ENCODE data around the gene KNOP1. TPM values are rescaled to one million over a fixed set of nuclear protein-coding genes. Genes with fewer than 3 reads are reported as not detected.

KNOP1 gene
- total and polyA plus RNA-seq, 2 of the 4 experiments (the other 2 are of a cell fraction): 7.0 to 8.4 TPM

GRCh38 chr16:19683453-19684236, 34.4 kb downstream of the KNOP1 start:
- WGBS, 2 experiments (ENCODE audit: extremely low coverage in 2 of 2, insufficient read length in 1 of 2): 100% methylated on average over 1 of the region's 6 CpGs; no CpG with 5 or more reads in 1 of the 2 experiments
- CTCF ChIA-PET: no interaction called here
- no TSS peak for BruUV-seq (replicated peaks)

More at GRCh38 chr16:19683453-19684236, 34.4 kb downstream of the KNOP1 start:
- peaks cover 0 to 3% of the 10 kb centered on the region in 2 experiments; a peak in 2 of 4 replicates for H3K79me1 ChIP-seq (ENCODE audit: low read depth in 1 of 2, low read length in 2 of 2)
- no peak overlapping the region for H3K23ac ChIP-seq (ENCODE audit: low read depth, low read length)
- H3K27ac ChIP-seq (ENCODE audit: insufficient read depth, low read length): no peak overlapping the region
- no peak overlapping the region for H2BK120ac ChIP-seq (ENCODE audit: low read depth, low read length)
- in situ Hi-C loops (cut with MboI; ENCODE audit: low sequenced_read_pairs) (no loop called here), intact Hi-C loops (cut with micrococcal nuclease) (no loop called here), dilution Hi-C loops (cut with HindIII; ENCODE audit: low sequenced_read_pairs, unreplicated experiment) (no loop called here)
- H2AK9ac ChIP-seq (replicated peaks; ENCODE audit: low read depth, low read length, poor library complexity): no peak overlapping the region
- H3K9me3 ChIP-seq (ENCODE audit: control insufficient read depth, insufficient read depth, low read length): peaks cover 2% of the 10 kb centered on the region
- H3K36me3 ChIP-seq (ENCODE audit: control insufficient read depth, insufficient read depth, low read length): peaks cover 44% of the 10 kb centered on the region
- H2BK5ac ChIP-seq (ENCODE audit: low read depth, low read length, poor library complexity, severe bottlenecking): no peak overlapping the region
- no peak overlapping the region for H3K14ac ChIP-seq (replicated peaks; ENCODE audit: low read depth, low read length)
- no peak for ATAC-seq (ENCODE audit: low read depth)
- no peak for DNase-seq
- H2BK20ac ChIP-seq (ENCODE audit: low read depth, low read length): no peak overlapping the region
- no peak overlapping the region for H4K5ac ChIP-seq (ENCODE audit: low read depth, low read length)
- H3K4ac ChIP-seq (ENCODE audit: low read depth, low read length): no peak overlapping the region
- no peaks in the 10 kb centered on the region for H4K20me1 ChIP-seq (ENCODE audit: insufficient read depth, low read length)
- no peak overlapping the region for H4K8ac ChIP-seq (ENCODE audit: low read depth in 2 of 2, low read length in 2 of 2)
- TF ChIP-seq CHD1 (IDR thresholded peaks at IDR 0.05; ENCODE audit: low read depth, low read length) (no peak), ELK1 (IDR thresholded peaks at IDR 0.05; ENCODE audit: borderline replicate concordance, low read depth, low read length) (no peak), RAD21 (IDR thresholded peaks at IDR 0.05; ENCODE audit: low read length) (no peak), RFX5 (IDR thresholded peaks at IDR 0.05; ENCODE audit: low read depth, low read length) (no peak), FOS (IDR thresholded peaks at IDR 0.05; ENCODE audit: low read depth, low read length) (no peak), MAFK (IDR thresholded peaks at IDR 0.05; ENCODE audit: low read depth, low read length) (no peak), MXI1 (IDR thresholded peaks at IDR 0.05; ENCODE audit: borderline replicate concordance, low read depth, low read length) (no peak), MAZ (IDR thresholded peaks at IDR 0.05; ENCODE audit: borderline replicate concordance, low read depth, low read length) (no peak), NFE2L2 (IDR thresholded peaks at IDR 0.05; ENCODE audit: low read depth, low read length) (no peak), BHLHE40 (IDR thresholded peaks at IDR 0.05; ENCODE audit: low read depth, low read length) (no peak), CEBPB (IDR thresholded peaks at IDR 0.05; ENCODE audit: low read depth, low read length) (no peak), RCOR1 (IDR thresholded peaks at IDR 0.05; ENCODE audit: insufficient replicate concordance, low read length) (no peak), SMC3 (IDR thresholded peaks at IDR 0.05; ENCODE audit: low read depth, low read length) (no peak)
- no peak overlapping the region for H2AK5ac ChIP-seq (ENCODE audit: low read depth, low read length)
- H3K4me1 ChIP-seq (ENCODE audit: control insufficient read depth, insufficient read depth, low read length): no peaks in the 10 kb centered on the region
- no peaks in the 10 kb centered on the region; the same call in 1 of the 2 replicates for H3K9me1 ChIP-seq (ENCODE audit: insufficient read depth, low read length)
- no peak overlapping the region for H3K9ac ChIP-seq (ENCODE audit: low read depth, low read length)
- no peak overlapping the region for H3K4me2 ChIP-seq (ENCODE audit: low read depth, low read length)
- no peak overlapping the region for H4K91ac ChIP-seq (ENCODE audit: insufficient read depth, low read depth, low read length)
- H3K27me3 ChIP-seq (ENCODE audit: control insufficient read depth, insufficient read depth, low read length): no peaks in the 10 kb centered on the region
- POLR2A ChIA-PET (ENCODE audit: unreplicated experiment): no interaction called here
- no peak overlapping the region for H2AFZ ChIP-seq (replicated peaks; ENCODE audit: low read length, poor library complexity)
- H2BK15ac ChIP-seq (ENCODE audit: low read depth, low read length): no peak overlapping the region
- no peak overlapping the region for H3K4me3 ChIP-seq (ENCODE audit: insufficient read depth, low read depth, low read length)
- no peak overlapping the region for H3K18ac ChIP-seq (ENCODE audit: low read depth, low read length)
- H3K56ac ChIP-seq (ENCODE audit: extremely low read depth, insufficient read depth, low read length): no peak overlapping the region
